IPS-20b (cell line): Measurements from ENCODE around the gene OPCML.

Experiments
- H3K27ac ChIP-seq: one replicate; pipeline ENCODE4 v1.5.1; 2013; ENCODE audit warnings: low read length
- H3K27me3 ChIP-seq: 2 replicates; pipeline ENCODE4 v1.6.1; 2013; ENCODE audit warnings: mild to moderate bottlenecking, low read length, inconsistent platforms; ENCODE audit not compliant: insufficient read depth
- H3K36me3 ChIP-seq: 2 replicates; pipeline ENCODE4 v1.6.1; 2013; ENCODE audit warnings: low read depth, mild to moderate bottlenecking, inconsistent platforms, low read length, moderate library complexity; ENCODE audit not compliant: insufficient read depth
- H3K4me1 ChIP-seq: 2 replicates; pipeline ENCODE4 v1.6.1; 2013; ENCODE audit warnings: mild to moderate bottlenecking, control low read depth, inconsistent platforms, low read length, moderate library complexity; ENCODE audit not compliant: insufficient read depth
- H3K4me3 ChIP-seq: 2 replicates; pipeline ENCODE4 v1.5.1; 2013; ENCODE audit warnings: mild to moderate bottlenecking, low read length, inconsistent platforms
- H3K9ac ChIP-seq: 2 replicates; pipeline ENCODE4 v1.6.1; 2013; ENCODE audit warnings: low read depth, mild to moderate bottlenecking, inconsistent platforms, low read length, moderate library complexity
- H3K9me3 ChIP-seq: 2 replicates; pipeline ENCODE4 v1.6.1; 2013; ENCODE audit warnings: mild to moderate bottlenecking, low read depth, low read length, inconsistent platforms; ENCODE audit not compliant: insufficient read depth

Gene OPCML

GRCh38 chr11:132977241-132977640 lies 555.1 kb downstream of the OPCML start:
- Histone ChIP-seq H3K4me3 (no peak overlapping the region), H3K9ac (no peak overlapping the region), H3K36me3 (no peaks in the 10 kb centered on the region), H3K4me1 (peaks cover 3% of the 10 kb centered on the region; the same call in 1 of the 2 replicates), H3K27ac (no peak overlapping the region), H3K27me3 (no peaks in the 10 kb centered on the region), H3K9me3 (no peaks in the 10 kb centered on the region)

- no peak overlapping the region for H3K4me3 ChIP-seq
- H3K4me1 ChIP-seq = peaks cover 3% of the 10 kb centered on the region; the same call in 1 of the 2 replicates
- no peaks in the 10 kb centered on the region for H3K27me3 ChIP-seq
- no peak overlapping the region for H3K9ac ChIP-seq
- no peak overlapping the region for H3K27ac ChIP-seq
- H3K9me3 ChIP-seq = no peaks in the 10 kb centered on the region
- H3K36me3 ChIP-seq = no peaks in the 10 kb centered on the region
Observed at GRCh38 chr11:132976115-132976514, 556.2 kb downstream of the OPCML start.

GRCh38 chr11:132973686-132974085 lies 558.6 kb downstream of the OPCML start:
- no peaks in the 10 kb centered on the region for H3K9me3 ChIP-seq
- no peaks in the 10 kb centered on the region for H3K27me3 ChIP-seq
- H3K36me3 ChIP-seq = no peaks in the 10 kb centered on the region
- no peak overlapping the region for H3K27ac ChIP-seq
- no peak overlapping the region for H3K9ac ChIP-seq
- H3K4me1 ChIP-seq = peaks cover 3% of the 10 kb centered on the region; the same call in 1 of the 2 replicates
- H3K4me3 ChIP-seq = no peak overlapping the region

GRCh38 chr11:132972565-132972964 lies 559.7 kb downstream of the OPCML start:
- no peak overlapping the region for H3K4me3 ChIP-seq
- H3K27me3 ChIP-seq = no peaks in the 10 kb centered on the region
- H3K9me3 ChIP-seq = no peaks in the 10 kb centered on the region
- no peak overlapping the region for H3K9ac ChIP-seq
- peaks cover 3% of the 10 kb centered on the region; the same call in 1 of the 2 replicates for H3K4me1 ChIP-seq
- no peak overlapping the region for H3K27ac ChIP-seq
- no peaks in the 10 kb centered on the region for H3K36me3 ChIP-seq

GRCh38 chr11:132971351-132971750 lies 561.0 kb downstream of the OPCML start:
- Histone ChIP-seq H3K9ac (no peak overlapping the region), H3K27me3 (no peaks in the 10 kb centered on the region), H3K4me3 (no peak overlapping the region), H3K27ac (no peak overlapping the region), H3K4me1 (no peaks in the 10 kb centered on the region), H3K36me3 (no peaks in the 10 kb centered on the region), H3K9me3 (no peaks in the 10 kb centered on the region)

GRCh38 chr11:132969892-132970291 lies 562.4 kb downstream of the OPCML start:
- no peak overlapping the region for H3K27ac ChIP-seq
- no peaks in the 10 kb centered on the region for H3K9me3 ChIP-seq
- H3K27me3 ChIP-seq = no peaks in the 10 kb centered on the region
- H3K9ac ChIP-seq = no peak overlapping the region
- H3K4me3 ChIP-seq = no peak overlapping the region
- no peaks in the 10 kb centered on the region for H3K36me3 ChIP-seq
- H3K4me1 ChIP-seq = no peaks in the 10 kb centered on the region

GRCh38 chr11:132962041-132962440 lies 570.3 kb downstream of the OPCML start:
- H3K4me3 ChIP-seq = no peak overlapping the region
- peaks cover 6% of the 10 kb centered on the region; the same call in 1 of the 2 replicates for H3K27me3 ChIP-seq
- H3K9me3 ChIP-seq = no peaks in the 10 kb centered on the region
- no peaks in the 10 kb centered on the region for H3K36me3 ChIP-seq
- H3K9ac ChIP-seq = no peak overlapping the region
- peaks cover 11% of the 10 kb centered on the region; the same call in 1 of the 2 replicates for H3K4me1 ChIP-seq
- no peak overlapping the region for H3K27ac ChIP-seq

- H3K27me3 ChIP-seq = peaks cover 6% of the 10 kb centered on the region; the same call in 1 of the 2 replicates
- no peak overlapping the region for H3K9ac ChIP-seq
- H3K4me3 ChIP-seq = no peak overlapping the region
- H3K9me3 ChIP-seq = no peaks in the 10 kb centered on the region
- H3K36me3 ChIP-seq = no peaks in the 10 kb centered on the region
- no peak overlapping the region for H3K27ac ChIP-seq
- H3K4me1 ChIP-seq = peaks cover 11% of the 10 kb centered on the region; the same call in 1 of the 2 replicates
Observed at GRCh38 chr11:132961453-132961852, 570.8 kb downstream of the OPCML start.

GRCh38 chr11:132960273-132961078 lies 571.8 kb downstream of the OPCML start:
- Histone ChIP-seq H3K27ac (no peak overlapping the region), H3K36me3 (no peaks in the 10 kb centered on the region), H3K4me1 (peaks cover 11% of the 10 kb centered on the region; the same call in 1 of the 2 replicates), H3K27me3 (peaks cover 6% of the 10 kb centered on the region; the same call in 1 of the 2 replicates), H3K9ac (no peak overlapping the region), H3K9me3 (no peaks in the 10 kb centered on the region), H3K4me3 (no peak overlapping the region)

GRCh38 chr11:132959693-132960092 lies 572.6 kb downstream of the OPCML start:
- Histone ChIP-seq H3K27ac (no peak overlapping the region), H3K4me1 (peaks cover 11% of the 10 kb centered on the region; the same call in 1 of the 2 replicates), H3K36me3 (no peaks in the 10 kb centered on the region), H3K27me3 (peaks cover 6% of the 10 kb centered on the region; the same call in 1 of the 2 replicates), H3K9ac (no peak overlapping the region), H3K4me3 (no peak overlapping the region), H3K9me3 (no peaks in the 10 kb centered on the region)

- H3K27ac ChIP-seq = no peak overlapping the region
- H3K9ac ChIP-seq = no peak overlapping the region
- no peaks in the 10 kb centered on the region for H3K36me3 ChIP-seq
- peaks cover 11% of the 10 kb centered on the region; the same call in 1 of the 2 replicates for H3K4me1 ChIP-seq
- H3K27me3 ChIP-seq = peaks cover 6% of the 10 kb centered on the region; the same call in 1 of the 2 replicates
- H3K4me3 ChIP-seq = no peak overlapping the region
- no peaks in the 10 kb centered on the region for H3K9me3 ChIP-seq
Observed at GRCh38 chr11:132957881-132958280, 574.4 kb downstream of the OPCML start.

GRCh38 chr11:132948252-132948651 lies 584.0 kb downstream of the OPCML start:
- no peaks in the 10 kb centered on the region for H3K9me3 ChIP-seq
- H3K4me3 ChIP-seq = no peak overlapping the region
- H3K4me1 ChIP-seq = no peaks in the 10 kb centered on the region
- no peaks in the 10 kb centered on the region for H3K36me3 ChIP-seq
- no peak overlapping the region for H3K9ac ChIP-seq
- peaks cover 41% of the 10 kb centered on the region for H3K27me3 ChIP-seq
- no peak overlapping the region for H3K27ac ChIP-seq
